ENCODE results near the gene ALKBH3.

The ALKBH3 gene

DNA sequence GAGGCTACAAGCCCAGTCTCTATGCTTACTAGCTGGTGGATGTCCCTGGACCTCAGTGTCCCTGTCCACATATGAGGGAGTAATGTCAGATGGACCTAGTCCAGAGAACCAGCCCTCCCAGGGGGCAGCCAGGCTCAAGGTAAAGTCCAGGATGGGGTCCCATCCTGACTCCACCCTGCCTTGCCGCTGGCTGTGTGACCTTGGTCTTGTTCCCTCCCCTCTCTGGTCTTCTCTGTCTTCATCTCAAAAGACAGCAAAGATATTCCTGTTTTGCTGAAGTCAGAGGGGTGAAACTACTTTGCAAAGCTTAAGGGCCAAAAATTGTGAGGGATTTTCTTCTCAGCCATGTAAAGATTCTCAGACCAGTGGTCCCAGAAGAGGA lies 52.6 kb downstream of the ALKBH3 start:
- DNase-seq (ENCODE audit: low read depth in 1 of 2, low spot score in 1 of 2): no peak
- Histone ChIP-seq H3K27me3 (ENCODE audit: insufficient read depth, poor library complexity, severe bottlenecking) (no peaks in the 10 kb centered on the region), H3K27ac (replicated peaks) (no peak overlapping the region), H3K4me3 (replicated peaks; ENCODE audit: insufficient read depth, low read length) (no peak overlapping the region)
- TF ChIP-seq CTCF (IDR thresholded peaks at IDR 0.05; ENCODE audit: insufficient read depth, low read length) (no peak), POLR2AphosphoS5 (IDR thresholded peaks at IDR 0.05; ENCODE audit: low read depth) (no peak), SPI1 (IDR thresholded peaks at IDR 0.05; ENCODE audit: borderline replicate concordance, low read depth) (no peak), GABPA (IDR thresholded peaks at IDR 0.05; ENCODE audit: low read depth) (no peak), REST (IDR thresholded peaks at IDR 0.05; ENCODE audit: insufficient replicate concordance, low read depth) (no peak)

GRCh38 chr11:43933608-43934551 lies 53.2 kb downstream of the ALKBH3 start:
- no peak for DNase-seq (ENCODE audit: low read depth in 1 of 2, low spot score in 1 of 2)
- no peaks in the 10 kb centered on the region for H3K27me3 ChIP-seq (ENCODE audit: insufficient read depth, poor library complexity, severe bottlenecking)
- H3K4me3 ChIP-seq (replicated peaks; ENCODE audit: insufficient read depth, low read length): no peak overlapping the region
- no peak overlapping the region for H3K27ac ChIP-seq (replicated peaks)
- no peak for TF ChIP-seq REST (IDR thresholded peaks at IDR 0.05; ENCODE audit: insufficient replicate concordance, low read depth)
- no peak for TF ChIP-seq POLR2AphosphoS5 (IDR thresholded peaks at IDR 0.05; ENCODE audit: low read depth)
- no peak for TF ChIP-seq CTCF (IDR thresholded peaks at IDR 0.05; ENCODE audit: insufficient read depth, low read length)
- no peak for TF ChIP-seq GABPA (IDR thresholded peaks at IDR 0.05; ENCODE audit: low read depth)
- no peak for TF ChIP-seq SPI1 (IDR thresholded peaks at IDR 0.05; ENCODE audit: borderline replicate concordance, low read depth)

GRCh38 chr11:43934601-43935423 lies 54.2 kb downstream of the ALKBH3 start:
- H3K27ac ChIP-seq (replicated peaks): no peak overlapping the region
- no peak for DNase-seq (ENCODE audit: low read depth in 1 of 2, low spot score in 1 of 2)

More at GRCh38 chr11:43934601-43935423, 54.2 kb downstream of the ALKBH3 start:
- TF ChIP-seq GABPA (IDR thresholded peaks at IDR 0.05; ENCODE audit: low read depth) (no peak), CTCF (IDR thresholded peaks at IDR 0.05; ENCODE audit: insufficient read depth, low read length) (no peak), POLR2AphosphoS5 (IDR thresholded peaks at IDR 0.05; ENCODE audit: low read depth) (no peak), REST (IDR thresholded peaks at IDR 0.05; ENCODE audit: insufficient replicate concordance, low read depth) (no peak), SPI1 (IDR thresholded peaks at IDR 0.05; ENCODE audit: borderline replicate concordance, low read depth) (no peak)
- Histone ChIP-seq H3K27me3 (ENCODE audit: insufficient read depth, poor library complexity, severe bottlenecking) (no peaks in the 10 kb centered on the region), H3K4me3 (replicated peaks; ENCODE audit: insufficient read depth, low read length) (no peak overlapping the region)
